Raji (cell line): ENCODE results near the gene GMPS.

Experiments used
- POLR2A ChIP-seq: IDR thresholded peaks from 2 replicates; pipeline ENCODE4 v1.6.1; 2011; ENCODE audit warnings: low read depth, low read length, control low read depth; ENCODE audit not compliant: insufficient read depth

Gene GMPS

DNA sequence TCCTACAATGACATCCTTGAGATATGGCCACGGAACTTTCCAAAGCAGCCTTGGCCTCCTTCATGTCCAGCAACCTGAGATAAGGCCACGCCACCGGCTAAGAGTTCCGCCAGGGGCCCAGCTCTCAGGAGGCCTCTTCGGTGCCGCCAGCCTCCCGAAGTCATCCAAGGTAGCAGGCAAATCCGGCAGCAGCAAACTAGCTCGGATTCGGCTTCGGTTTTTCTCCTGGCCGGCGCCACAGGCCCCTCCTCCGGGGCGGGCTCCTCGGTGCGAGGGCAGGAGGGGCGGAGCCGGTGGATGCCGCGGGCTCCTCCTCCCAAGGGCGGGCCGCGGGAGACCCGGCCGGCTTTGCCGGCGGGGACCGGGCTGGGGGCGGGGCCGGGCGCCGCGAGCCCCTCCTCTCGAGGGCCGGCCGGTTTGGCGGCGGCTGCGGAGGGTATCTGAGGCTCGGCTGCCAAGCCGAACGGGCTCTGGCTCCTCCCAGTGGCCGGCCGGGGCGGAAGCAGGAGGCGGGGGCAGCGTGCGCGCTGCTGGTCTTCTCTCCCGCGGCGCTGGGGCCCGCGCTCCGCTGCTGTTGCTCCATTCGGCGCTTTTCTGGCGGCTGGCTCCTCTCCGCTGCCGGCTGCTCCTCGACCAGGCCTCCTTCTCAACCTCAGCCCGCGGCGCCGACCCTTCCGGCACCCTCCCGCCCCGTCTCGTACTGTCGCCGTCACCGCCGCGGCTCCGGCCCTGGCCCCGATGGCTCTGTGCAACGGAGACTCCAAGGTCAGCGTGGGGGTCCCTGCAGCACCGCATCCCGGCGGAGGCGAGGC, at the start of gene GMPS:
Gene GMPS (plus strand): TSS at position 518 of the 812 bp plus-strand sequence. CDS start 221 bp downstream, at position 739.
- peak; percentile 82 for TF ChIP-seq POLR2A

DNA sequence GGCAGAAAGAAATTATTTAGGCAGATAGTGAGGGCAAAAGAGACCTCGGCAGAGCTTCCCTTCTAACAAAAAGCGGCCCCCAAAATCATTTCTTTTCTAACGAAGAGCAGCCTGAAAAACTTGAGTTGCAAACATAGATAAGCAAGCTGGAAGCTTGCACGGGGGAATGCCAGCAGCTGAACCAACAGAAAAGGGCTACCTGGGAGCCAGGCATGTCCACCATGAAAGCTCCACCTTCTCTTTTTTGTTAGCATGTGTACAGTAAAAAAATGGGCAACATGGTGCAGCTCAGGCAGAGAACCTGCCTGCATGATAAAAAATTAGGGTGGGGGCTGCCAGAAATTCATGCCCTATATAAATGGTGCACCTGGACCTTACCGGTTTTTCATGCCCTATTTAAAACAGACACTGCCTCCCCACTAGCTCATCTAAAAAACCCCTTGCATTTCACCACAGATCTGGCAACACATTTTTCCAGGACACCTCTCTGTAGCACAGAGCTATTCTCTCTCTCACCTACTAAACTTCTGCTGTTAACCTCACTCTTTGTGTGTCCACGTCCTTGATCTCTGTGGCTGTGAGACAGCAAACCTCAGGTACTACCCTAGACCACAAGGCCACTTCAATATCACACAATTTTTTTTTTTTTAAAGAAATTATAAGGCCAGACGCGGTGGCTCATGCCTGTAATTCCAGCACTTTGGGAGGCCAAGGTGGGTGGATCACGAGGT, 34.9 kb upstream of the GMPS start:
- no peak for TF ChIP-seq POLR2A

DNA sequence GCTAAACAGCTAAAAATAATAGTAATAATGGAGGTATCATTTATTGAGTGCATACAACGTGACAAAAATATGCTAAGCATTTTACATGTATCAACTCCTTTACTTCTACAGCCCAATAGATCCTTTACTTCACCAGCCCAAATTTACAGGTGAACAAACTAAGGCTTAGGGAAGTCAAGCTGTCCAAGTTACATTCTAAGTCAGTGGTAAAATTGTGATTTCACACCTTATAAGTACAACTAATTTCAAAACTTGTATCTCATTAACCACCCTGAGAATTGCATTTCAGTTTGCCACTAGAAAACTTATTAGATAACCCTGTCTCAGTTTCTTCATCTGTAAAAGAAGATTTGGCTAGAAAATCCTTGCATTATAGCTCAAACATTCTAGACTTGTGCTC, 26.9 kb upstream of the GMPS start:
- no peak for TF ChIP-seq POLR2A

DNA sequence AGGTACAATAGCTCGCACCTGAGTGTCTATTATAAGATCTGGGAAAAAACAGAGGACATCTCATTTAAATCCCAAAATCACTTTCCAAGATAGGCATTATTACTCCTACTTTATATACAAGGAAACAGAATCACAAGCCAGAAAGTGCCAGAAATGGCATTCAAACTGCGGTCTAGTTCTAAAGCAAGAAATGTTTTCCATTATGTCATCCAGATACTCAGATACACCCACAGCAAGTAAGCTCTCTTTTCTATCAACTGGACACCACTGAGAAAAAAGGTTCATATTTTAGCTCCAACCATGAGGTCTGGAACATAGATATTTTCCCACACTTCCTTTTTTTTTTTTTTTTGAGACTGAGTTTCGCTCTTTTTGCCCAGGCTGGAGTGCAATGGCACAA, 24.3 kb upstream of the GMPS start:
- TF ChIP-seq POLR2A, result no peak

DNA sequence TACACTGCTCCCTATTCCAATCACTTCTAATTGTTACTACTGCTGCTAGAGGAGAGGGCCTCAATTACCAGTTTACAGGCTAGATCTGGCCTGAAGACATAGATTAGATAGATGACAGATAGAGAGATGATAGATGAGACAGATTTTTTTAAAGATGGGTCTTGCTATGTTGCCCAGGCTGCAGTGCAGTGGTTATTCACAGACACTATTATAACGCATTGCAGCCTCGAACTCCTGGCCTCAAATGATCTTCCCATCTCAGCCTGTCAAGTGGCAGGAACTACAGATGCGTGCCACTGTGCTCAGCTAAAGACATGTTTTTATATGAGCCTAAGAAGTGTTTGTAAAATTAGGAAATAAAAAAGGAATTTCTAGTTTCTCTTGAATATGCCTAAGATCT, 22.5 kb upstream of the GMPS start:
- no peak for TF ChIP-seq POLR2A

DNA sequence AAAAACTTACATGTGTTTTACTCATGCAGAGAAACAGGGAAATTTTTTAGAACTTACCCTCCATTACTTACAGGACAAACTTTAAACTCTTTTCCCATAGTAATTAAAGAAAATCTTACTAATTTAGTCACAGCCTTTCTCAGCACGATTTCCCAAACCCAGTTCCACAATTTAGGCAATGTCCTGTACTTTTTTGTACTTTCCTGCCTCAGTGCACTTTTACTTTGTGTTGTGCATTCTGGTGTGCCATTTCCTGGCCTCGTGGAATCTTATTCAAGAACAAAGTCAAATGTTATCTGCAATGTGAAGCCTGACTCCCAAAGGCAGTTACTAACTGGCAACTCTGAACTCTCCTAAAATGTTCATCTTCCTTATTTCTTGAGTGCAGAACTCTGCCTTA, 18.1 kb upstream of the GMPS start:
- no peak for TF ChIP-seq POLR2A

DNA sequence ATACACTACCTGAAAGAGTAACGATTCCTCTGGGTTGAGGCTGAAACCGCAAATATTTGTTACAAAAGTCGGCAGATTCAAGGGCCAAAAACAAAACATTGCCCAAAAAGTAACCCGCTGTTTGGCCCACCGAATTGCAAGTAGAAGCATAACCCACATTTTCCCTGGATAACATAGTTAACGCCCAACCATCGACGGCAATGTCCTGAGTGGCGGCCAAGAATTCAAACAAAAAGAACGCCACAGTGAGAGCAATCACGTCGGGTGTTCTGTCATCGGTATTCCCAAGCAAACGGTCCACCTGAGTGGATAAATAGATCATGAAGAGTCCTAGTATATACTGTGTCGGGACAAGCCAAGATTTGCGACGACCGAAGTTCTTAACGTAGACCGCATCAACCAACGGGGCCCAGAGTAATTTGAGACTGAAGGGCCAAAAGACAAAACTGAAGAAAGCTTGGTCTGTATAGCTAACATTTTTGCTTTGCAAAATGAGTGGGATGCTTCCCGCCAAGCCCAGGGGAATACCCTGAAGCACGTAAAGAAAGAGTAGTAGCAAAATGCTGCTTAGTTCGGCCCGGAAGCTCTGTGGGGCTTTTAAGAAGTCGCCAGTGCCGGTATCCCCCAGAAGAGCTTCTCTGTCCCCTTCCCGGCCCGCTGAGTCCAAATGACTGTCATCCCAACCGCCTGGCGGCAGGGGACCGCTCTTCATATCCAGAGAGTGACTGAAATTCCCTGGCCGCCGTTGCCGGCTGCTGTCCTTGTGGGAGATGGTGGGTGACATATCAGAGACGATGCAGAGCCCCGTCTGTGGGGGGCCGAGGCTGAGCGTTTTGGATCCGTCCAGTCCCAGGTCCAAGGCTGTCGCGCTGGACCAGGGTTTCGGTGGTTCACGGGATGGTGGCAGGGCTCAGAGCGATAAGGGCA, 17.0 kb upstream of the GMPS start:
- TF ChIP-seq POLR2A, result no peak

DNA sequence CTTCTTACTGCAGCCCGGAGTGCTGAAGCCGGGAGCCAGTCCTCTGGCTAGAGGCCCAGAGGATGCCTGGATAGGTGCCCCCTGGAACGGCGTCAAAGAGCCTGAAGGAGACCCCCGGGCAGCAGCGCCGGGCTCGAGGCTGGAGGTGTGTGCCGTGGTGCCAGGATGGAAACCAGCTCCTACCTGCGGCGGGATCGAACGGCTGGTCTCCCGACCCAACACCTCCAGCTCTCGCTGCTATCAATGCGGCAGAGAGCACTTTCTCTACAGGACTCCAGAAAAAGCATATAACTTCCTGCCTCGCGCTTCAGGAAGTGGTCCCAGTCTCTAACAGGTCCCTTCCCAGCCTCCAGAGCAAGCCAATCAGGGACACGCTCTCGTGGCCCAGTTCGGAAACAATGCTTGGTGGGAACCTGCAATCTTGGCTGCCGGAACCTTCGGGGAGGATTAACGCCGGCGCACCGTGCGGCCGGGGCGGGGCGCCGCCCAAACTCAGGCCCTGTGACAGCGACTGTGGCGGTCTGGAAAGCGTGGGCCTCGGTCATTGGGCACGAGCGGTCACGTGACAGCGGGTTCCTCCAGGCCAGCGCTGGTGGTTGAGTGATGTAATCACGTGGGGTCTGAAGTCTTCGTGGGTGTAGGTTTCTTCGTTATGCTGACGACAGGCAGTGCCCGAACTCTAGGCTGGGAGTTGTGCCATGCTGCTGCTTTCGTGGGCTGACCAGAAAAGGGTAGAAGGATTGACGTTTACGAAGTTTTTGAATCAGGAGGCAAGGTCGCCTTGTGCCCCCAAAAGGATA, 16.1 kb upstream of the GMPS start, which contains the start of gene SLC33A1:
Gene SLC33A1 (minus strand): TSS at position 287 of the 800 bp plus-strand sequence. CDS start 430 bp downstream, outside the sequence.
- peak; percentile 87 for TF ChIP-seq POLR2A

DNA sequence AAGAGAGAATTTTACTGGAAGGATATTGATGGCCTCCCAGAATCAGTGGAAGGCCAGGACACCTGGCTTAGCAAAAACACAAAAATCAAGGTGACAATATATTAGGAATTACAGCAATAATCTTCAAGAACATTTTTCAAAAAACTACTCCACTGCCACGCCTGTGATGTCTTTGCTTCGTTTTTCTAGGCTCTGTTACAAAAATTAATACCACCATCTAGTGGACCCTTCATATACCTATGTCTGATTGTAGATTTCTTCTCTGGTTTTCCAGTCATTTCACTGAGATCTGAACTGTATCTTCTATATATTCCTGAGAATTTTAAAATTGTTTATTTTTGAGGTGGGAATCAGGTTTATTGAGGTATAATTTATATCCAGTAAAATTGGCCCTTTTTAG, 10.6 kb upstream of the GMPS start:
- no peak for TF ChIP-seq POLR2A

DNA sequence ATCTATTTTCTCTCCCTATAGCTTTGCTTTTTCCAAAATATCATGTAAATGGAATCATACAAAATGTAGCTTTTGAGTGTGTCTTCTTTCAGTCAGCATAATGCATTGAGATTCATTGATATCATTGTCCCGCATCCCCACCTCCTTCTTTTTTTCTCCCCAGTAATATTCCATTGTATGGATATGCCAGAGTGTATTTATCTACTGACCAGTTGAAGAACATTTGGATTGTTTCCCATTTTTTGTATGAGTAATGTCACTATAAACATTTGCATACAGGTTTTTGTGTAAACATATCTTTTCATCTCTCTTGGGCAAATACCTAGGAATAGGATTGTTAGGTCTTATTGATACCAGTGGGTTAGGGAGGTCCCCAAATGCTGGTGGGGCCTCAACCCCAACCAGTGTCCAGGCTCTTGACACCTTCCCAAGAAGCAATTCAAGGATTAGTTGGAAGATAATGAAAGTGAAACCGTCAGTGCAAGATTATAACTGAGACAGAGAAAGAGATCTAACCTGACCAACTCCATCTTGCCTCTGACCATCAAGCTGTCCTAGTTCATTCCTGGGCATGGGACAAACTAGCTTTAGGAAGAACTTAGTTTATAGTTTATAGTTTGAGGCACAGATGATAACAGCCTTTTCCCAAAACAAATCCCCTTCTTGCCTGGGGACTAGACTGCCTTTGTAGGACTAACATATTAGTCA, 8.8 kb upstream of the GMPS start:
- no peak for TF ChIP-seq POLR2A

DNA sequence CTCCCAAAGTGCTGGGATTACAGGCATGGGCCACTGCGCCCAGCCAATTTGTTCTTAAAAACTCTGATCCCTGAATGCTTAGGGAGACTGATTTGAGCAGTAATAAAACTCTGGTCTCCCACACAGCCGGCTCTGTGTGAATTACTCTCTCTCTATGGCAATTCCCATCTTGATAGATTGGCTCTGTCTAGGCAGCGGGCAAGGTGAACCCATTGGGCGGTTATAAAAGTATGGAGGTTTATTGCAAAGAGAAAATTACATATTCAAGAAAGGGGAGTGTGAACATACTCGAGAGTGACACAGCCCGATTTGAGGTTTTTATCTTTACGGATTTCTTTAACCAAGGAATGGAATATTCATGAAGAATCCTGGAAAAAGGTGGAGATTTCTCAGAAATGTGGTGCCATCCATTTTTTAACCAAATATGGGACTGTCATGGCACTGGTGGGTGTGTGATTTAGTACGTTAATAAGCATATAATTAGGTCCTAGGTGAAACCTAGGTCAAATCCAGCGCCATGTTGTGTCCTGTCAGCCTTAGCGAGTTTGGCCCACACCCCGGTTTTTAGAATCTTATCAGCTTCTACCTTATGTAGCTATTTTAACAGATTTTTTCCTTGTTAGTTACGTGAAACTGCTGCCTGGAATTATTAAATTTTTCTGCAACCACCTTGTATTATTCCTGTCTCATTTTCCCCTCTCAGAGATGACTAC, 7.2 kb upstream of the GMPS start:
- TF ChIP-seq POLR2A, result no peak

DNA sequence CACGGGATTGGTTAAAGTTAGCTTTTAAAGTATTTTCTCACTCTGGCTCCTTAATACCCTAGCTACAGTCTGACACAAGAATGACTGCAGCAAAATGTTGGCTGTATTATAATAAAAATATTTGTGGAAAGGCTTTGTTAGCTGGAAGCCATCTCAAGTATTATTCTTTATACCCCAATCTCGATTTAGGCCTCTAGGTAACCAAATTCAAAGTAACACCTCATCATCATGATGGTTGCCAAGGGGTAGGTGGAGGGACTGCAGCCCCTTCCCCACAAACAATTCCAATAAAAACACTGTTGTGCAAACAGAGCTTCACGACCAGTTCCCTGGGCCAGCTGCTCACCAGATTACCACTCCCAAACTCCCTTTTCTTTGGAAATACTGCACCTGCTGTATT, 759 bp upstream of the GMPS start:
- no peak for TF ChIP-seq POLR2A

DNA sequence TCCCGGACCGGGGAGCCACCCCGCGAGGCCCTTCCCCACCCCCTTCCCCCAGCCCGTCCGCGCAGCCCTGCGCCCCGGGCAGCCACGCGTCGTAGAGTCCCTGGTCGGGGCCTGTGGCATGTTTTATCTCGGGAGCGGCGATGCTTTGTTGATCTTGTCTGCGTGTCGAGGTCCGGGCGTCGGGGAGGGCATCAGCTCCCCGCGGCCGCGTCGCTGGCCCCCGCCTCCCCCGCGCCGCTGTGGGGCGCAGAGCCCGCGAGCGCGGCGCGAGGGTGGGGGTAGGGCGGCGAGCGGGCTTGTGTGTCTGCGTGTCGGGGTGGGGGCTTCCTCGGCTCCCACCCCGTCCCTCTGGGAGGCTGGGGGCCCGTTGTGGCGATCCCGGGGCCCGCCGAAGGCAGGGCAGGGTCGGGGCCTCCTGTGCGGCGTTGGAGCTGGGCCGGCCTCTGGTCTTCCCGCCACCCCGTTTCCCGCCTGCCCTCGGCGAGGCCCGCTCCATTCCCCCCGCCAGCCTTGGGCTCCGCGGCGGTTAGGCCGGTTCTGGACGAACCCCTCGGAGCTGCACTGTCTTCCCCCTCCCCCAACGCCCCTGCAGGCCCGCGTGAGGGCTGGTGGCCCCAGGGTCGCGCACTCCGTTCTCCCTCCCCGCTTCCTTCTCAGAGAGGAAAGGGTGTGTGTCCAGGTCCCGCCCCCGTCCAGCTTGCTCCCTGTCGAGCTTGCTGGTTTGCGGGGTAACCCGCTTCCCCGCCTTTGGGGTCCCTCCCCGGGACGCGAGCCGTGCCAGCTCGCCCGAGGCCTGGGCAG, 695 bp downstream of the GMPS start:
- 0 out of 2 replicates have a peak, but pooled peaks have one; percentile 33 for TF ChIP-seq POLR2A

DNA sequence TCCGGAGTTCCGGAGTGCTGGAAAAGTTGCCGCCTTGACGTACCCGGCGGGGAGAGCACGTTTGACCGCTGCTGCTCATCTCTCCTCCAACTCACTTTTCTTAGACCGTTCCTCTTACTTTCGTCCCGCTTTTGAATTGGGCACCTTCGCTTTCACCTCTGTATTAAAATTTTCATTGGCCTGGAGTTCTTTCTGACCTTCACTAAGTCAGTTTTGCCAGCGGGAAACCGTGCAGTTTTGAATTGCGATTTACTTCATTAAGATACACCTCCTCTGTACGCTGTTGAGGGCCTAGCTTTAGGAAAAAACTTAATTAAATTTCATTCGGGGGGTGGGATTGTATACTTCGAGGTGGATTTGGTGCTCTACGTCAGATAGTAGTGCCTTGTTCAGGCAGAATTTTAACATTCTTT, 1.3 kb downstream of the GMPS start:
- no peak for TF ChIP-seq POLR2A
